HG03066 (cell line): Measurements from ENCODE around the gene DCC.
A peak's percentile ranks its signal among the peaks of the same experiment; 100 is the strongest.

Experiments used
- ATAC-seq: cut with Tn5 transposase; IDR thresholded peaks from one replicate; pipeline ENCODE4 v1.9.1; 2021; ENCODE audit warnings: low read depth; ENCODE audit not compliant: unreplicated experiment

The DCC gene

DNA sequence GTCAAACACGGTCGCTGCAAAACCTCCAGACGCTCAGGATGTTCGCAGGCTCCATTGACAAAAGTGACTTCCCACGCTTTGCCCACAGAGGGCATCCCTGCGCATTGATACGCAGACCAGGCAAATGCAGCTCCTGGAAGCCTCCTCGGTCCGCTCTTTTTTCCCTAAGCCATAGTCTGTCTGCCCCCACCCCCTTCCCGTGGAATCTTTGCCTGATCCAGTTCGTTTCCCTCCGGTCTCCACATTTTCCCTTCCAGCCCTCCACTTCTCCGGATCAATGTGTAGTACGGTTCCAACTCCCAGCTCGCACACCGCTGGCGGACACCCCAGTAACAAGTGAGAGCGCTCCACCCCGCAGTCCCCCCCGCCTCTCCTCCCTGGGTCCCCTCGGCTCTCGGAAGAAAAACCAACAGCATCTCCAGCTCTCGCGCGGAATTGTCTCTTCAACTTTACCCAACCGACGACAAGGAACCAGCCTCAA lies at the start of gene DCC:
DCC (plus strand) TSS at position 307 of the 481 bp plus-strand sequence. CDS start 591 bp downstream, outside the sequence.
- ATAC-seq = peak; percentile 67

DNA sequence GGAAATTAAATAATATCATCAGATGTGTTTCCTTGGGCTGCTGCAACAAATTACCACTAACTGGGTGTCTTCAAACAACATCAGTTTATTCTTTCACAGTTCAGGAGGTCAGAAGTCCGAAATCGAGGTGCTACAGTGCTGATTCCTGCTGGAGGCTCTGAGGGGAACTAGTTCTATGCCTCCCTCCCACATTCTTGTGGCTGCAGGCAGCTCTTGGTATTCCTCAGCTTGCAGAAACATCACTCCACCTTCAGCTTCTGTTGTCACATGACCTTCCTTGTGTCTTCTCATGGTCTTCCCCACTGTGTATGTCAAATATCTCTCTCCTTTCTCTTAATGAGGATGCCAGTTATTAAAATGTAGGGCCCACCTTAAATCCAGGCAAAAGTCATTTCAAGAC lies 29.3 kb upstream of the DCC start:
- ATAC-seq = no peak

GRCh38 chr18:52311331-52311730 lies 28.7 kb upstream of the DCC start:
- no peak for ATAC-seq

- ATAC-seq = no peak
Measured at GRCh38 chr18:52312346-52312745, 27.7 kb upstream of the DCC start.

DNA sequence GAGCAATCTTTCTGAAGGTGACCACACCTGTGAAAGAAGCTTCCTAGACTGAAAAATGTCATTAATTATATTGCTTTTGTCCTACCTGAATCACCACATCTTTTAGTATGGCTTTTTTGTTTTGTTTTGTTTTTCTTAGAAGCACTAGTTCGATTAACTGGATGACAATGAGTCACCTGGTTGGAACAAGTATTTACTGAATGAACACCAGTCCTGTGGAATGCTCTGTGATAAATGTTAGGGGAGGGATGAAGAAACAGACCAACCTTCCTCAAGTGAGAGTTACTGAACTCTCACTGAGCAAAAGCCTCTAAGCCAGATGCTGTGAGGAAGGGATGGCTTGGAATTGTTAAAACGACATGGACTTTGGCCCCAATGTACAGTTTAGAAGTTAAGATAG lies 26.8 kb upstream of the DCC start:
- no peak for ATAC-seq

- ATAC-seq = no peak
Measured at GRCh38 chr18:52319424-52319983, 20.5 kb upstream of the DCC start.

- ATAC-seq = no peak
Measured at GRCh38 chr18:52322307-52322706, 17.7 kb upstream of the DCC start.

DNA sequence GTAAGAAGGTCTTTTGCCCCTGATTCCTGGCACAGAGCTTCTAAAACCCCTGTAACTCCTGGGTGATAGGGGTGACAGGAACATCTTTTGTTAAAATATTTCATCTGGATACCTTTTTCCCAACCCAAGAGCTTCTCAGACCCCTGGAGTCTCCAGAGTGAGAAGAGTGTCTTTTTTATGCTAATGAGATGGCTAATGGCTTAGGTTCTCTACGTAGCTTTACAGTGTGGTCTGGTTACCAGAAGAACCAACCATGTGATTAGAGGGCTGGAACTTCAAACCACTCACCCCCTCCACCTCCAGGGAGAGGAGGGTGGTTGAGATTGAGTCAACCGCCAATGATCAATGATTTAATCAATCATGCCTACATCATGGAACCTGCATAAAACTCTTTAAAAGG lies 16.2 kb upstream of the DCC start:
- ATAC-seq = no peak

- ATAC-seq = no peak
Measured at GRCh38 chr18:52325997-52326396, 14.0 kb upstream of the DCC start.

DNA sequence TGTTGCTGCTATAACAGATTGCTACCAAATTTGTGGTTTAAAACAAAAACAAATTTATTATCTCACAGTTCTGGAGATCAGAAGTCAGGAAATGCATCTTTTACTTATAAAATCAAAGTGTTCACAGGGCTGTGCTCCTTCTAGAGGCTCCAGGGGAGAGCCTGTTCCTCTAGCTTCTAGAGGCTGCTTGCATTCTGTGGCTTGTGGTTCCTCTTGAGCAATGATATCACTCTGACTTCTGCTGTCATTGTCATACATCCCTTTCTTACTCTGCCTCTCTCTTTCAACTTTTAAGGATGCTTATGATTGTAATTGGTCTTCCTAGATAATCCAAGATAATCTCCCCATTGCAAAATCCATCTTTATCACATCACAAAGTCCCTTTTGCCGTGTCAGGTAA lies 6.1 kb upstream of the DCC start:
- ATAC-seq = no peak

- no peak for ATAC-seq
Measured at GRCh38 chr18:52334307-52334706, 5.7 kb upstream of the DCC start.

DNA sequence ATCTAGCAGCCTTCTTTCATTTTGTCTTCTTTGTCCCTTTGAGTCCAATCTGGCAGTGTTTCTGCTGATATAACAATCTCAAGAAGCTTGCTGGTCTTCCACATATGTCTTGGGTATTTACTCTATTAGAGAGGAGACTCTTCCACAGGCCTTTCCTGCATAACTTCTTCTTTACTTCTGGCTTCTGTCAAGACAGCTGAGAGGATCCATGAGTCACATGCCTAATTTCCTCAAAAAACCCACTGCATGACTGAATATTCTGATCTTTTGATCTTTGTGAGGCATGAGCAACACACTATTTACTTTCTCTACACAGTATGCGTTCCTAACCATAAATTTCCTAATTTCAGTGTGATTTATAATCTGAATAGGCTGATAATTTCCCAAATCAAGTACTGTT lies 5.1 kb upstream of the DCC start:
- no peak for ATAC-seq

DNA sequence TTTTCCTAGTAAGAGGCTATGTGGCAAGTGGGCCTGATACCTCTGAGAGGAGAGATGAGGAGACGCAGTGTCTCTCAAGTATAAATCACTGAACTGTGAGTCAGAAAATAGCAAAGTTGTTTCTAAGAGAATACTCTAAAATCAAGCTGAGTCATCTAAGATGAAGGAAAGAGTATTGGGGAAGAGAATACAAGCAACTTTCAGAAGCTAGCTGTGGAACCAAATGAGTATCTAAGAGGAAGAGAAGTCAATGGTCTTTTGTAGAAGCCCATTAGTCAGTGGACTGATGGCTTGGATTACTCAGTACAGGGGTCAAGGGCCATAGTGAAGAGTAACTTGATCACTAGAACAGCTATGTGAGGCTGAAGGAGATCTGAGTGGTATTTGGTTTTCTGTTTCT lies 2.7 kb upstream of the DCC start:
- ATAC-seq = no peak

GRCh38 chr18:52340406-52341102 lies 557 bp downstream of the DCC start:
- ATAC-seq = no peak

GRCh38 chr18:52341103-52341432 lies 1.1 kb downstream of the DCC start:
- no peak for ATAC-seq

DNA sequence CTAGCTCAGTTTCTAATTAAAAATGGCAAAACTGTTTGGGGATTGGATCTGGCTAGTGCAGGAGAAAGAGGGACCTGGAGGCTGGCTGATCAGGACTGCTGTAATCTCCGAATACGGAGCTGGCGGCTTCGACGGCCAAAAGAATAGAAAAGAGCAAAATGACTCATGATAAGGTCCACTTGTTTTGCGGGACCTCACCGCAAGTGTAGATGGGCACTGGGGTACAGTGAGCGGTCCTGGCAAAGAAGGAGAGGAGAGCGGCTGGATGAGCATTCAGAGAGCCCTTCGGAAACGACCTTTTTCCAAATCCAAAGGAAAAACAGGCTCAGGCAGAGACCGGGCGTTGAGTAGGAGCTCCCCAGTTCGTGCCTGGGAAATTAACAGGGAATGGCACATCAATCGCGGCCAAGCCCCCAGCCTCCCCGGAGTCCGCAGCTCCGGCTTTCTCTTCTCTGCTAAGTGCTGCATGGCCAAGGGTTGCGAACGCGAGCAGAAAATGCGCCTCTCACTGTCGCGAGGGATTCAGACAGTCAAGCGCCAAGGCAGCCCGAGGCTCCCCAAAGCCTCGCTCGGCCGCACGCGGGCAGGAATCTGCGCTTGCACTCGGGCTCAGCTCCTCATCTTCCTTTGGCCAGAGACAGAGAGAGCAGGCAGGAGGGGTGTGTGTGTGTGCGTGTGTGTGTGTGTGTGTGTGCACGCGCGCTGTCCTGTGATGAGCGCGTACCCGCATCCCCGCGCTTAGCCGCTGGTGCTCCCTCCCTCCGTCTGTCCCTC lies 1.8 kb downstream of the DCC start:
- ATAC-seq = no peak

DNA sequence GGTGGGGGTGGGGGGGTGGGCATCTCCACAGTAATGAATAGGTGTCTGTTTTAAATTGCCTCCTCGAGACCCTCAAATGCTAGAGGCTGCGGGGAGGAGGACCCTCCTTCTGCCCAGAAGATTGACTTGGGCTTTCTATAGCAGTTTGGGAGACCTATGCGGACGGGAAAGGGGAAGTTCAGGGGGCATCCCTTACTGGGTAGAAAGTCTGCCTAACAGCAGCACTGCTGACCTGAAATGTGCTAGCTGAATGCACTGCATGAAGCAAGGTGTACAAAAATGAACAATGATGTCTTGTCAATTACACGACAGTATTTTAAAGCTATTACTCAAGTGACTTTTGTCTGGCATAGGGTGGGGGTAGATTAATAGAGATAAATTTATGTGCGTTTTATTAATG lies 2.5 kb downstream of the DCC start:
- no peak for ATAC-seq

- ATAC-seq = no peak
Measured at GRCh38 chr18:52343138-52343537, 3.1 kb downstream of the DCC start.

- no peak for ATAC-seq
Measured at GRCh38 chr18:52343731-52344340, 3.8 kb downstream of the DCC start.

DNA sequence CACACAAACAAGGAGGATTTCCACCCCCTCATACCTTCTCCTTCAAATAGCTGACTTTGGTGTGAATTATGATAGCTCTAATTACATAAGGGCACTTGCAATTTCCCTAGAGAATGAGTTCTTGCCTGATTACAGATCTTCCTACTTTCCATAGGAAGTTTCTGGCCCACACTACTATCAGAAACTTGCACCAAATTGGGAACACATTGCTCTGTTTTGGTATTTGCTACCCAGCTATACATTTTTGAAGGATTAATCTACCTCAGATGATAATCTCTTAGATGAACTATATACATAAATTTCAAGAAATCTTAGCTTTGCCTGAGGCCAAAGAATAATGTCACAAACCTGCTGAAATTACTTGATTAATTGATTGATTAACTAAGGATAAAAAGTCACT lies 4.9 kb downstream of the DCC start:
- no peak for ATAC-seq

GRCh38 chr18:52345428-52345827 lies 5.4 kb downstream of the DCC start:
- ATAC-seq = no peak
